Naive B cell (primary cell): ENCODE data around the gene RAP1GAP2. TPM values are rescaled to one million over a fixed set of nuclear protein-coding genes. Genes with fewer than 3 reads are reported as not detected.
"Not testable (repeated sequence)": the region's sequence is repeated elsewhere in the genome, so short reads cannot be mapped to it uniquely, and the experiment has no call there.

Experiments
- ATAC-seq, 2 donors: fragments of 150-1000 bp; cut with Tn5 transposase; 2 replicates each; pipeline ENCODE4 v1.10.0; 2021; ENCODE audit warnings: low read depth in 2 of 2, mild to moderate bottlenecking in 2 of 2, moderate library complexity in 2 of 2
- DNase-seq: peaks from one replicate; pipeline ENCODE4 v3.0.0; 2022
- H3K27ac Mint-ChIP-seq, 6 donors: one replicate each; pipeline ENCODE4 v1.8.0; 2020 to 2022; ENCODE audit warnings: mild to moderate bottlenecking in 6 of 6, mixed read lengths in 6 of 6, moderate library complexity in 5 of 6, inconsistent platforms in 2 of 6
- H3K27me3 Mint-ChIP-seq, 3 donors: one replicate each; pipeline ENCODE4 v1.8.0; 2021 to 2022; ENCODE audit warnings: mixed read lengths in 3 of 3, mild to moderate bottlenecking in 1 of 3
- H3K36me3 Mint-ChIP-seq, 2 donors: one replicate each; pipeline ENCODE4 v1.8.0; 2020 to 2022; ENCODE audit warnings: mixed read lengths in 2 of 2, inconsistent platforms in 1 of 2, mild to moderate bottlenecking in 1 of 2
- H3K4me1 Mint-ChIP-seq, 3 donors: one replicate each; pipeline ENCODE4 v1.8.0; 2020 to 2022; ENCODE audit warnings: mixed read lengths in 3 of 3, inconsistent platforms in 1 of 3, mild to moderate bottlenecking in 1 of 3, moderate library complexity in 1 of 3
- H3K4me3 Mint-ChIP-seq, 8 donors: one replicate each; pipeline ENCODE4 v1.8.0; 2020 to 2022; ENCODE audit warnings: mild to moderate bottlenecking in 8 of 8, mixed read lengths in 8 of 8, moderate library complexity in 8 of 8, inconsistent platforms in 2 of 8
- H3K9me3 Mint-ChIP-seq, 7 donors: one replicate each; pipeline ENCODE4 v1.8.0; 2020 to 2022; ENCODE audit warnings: mixed read lengths in 7 of 7, mild to moderate bottlenecking in 5 of 7, inconsistent platforms in 2 of 7, moderate library complexity in 1 of 7
- polyA plus RNA-seq, 6 donors: library from polyadenylated mRNA; unstranded; fragments of 300-500 nt; fragmentation: Illumina TruSeq; gene quantifications; one replicate each; pipeline ENCODE4 v1.2.3, GENCODE V29; 2021; ENCODE audit warnings: low read depth in 6 of 6

RAP1GAP2 gene
- polyA plus RNA-seq, 6 donors from 2014 or later = 0.96 to 2.9 (median 1.4) TPM; not detected in 1

DNA sequence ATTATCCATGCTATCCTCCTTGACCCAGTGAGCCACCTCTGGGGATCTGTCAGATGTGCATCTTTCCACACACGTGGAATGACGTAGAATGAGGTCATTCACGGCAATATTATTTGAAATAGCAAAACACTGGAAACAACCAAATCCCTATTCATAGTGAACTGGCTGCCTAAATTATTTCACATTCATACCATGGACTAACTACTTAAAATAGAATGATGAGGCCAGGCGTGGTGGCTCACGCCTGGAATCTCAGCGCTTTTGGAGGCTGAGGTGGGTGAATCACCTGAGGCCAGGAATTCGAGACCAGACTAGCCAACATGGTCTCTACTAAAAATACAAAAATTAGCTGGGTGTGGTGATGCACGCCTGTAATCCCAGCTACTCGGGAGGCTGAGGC, 75.5 kb downstream of the RAP1GAP2 start:
- H3K27me3 Mint-ChIP-seq = no peaks in the 10 kb centered on the region
- no peak for ATAC-seq
- H3K4me1 Mint-ChIP-seq = peaks cover 0 to 4% (median 4%) of the 10 kb centered on the region in 3 donors
- H3K27ac Mint-ChIP-seq = no peak overlapping the region
- peaks cover 0 to 3% (median 0%) of the 10 kb centered on the region in 7 donors for H3K9me3 Mint-ChIP-seq
- DNase-seq = no peak
- H3K4me3 Mint-ChIP-seq = no peak overlapping the region
- H3K36me3 Mint-ChIP-seq = no peaks in the 10 kb centered on the region

DNA sequence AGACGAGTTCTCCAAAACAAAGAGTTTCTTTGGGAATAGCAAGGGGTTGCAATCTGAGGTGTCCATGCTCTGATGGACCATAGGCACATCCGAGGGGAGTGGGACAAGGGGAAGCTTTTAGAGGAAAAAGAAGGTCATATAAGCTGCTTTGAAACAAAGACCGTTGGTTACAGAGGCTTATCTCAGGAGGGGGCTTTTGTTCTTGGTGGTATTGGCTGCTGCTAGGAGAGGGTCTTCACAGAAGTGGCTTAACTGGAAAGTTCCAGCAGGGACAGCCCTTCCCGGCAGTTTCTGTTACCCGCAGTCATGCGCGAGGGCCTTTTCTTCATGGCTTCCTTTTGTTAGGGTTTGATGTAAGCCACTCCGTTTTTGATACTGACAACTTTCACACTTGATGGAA, 76.0 kb downstream of the RAP1GAP2 start:
- H3K4me3 Mint-ChIP-seq = no peak overlapping the region
- peaks cover 0 to 4% (median 4%) of the 10 kb centered on the region in 3 donors for H3K4me1 Mint-ChIP-seq

DNA sequence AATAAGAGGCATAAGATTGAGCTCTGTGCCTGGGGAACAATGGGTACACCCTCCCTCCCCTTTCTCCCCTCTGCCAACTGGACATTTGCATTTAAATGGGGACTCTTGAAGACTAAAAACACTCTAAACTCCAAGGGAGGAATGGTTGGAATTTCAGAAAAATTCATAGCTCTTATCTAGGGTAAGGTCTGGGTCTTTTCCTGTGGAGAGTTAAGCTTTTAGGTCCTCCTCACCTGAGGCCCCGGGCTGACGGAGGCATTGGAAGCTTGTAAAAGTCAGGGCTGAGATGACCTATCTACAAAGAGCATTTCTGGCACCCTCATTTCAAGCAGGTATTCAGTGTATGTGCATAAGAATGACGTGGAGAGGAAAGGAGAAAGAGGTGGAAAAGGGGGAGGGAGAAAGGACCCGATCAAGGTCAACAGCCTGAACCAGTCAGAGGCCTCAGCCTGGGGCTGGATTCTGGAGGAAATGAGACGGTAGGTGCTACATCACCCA, 78.0 kb downstream of the RAP1GAP2 start:
- Mint-ChIP-seq H3K4me3 (no peak overlapping the region), H3K36me3 (no peaks in the 10 kb centered on the region), H3K4me1 (peaks cover 9 to 11% (median 11%) of the 10 kb centered on the region in 3 donors), H3K27ac (peak overlapping the region in 3 of 6 donors; percentile 33 to 63 (median 55)), H3K9me3 (peaks cover 0 to 3% (median 0%) of the 10 kb centered on the region in 7 donors), H3K27me3 (no peaks in the 10 kb centered on the region)
- DNase-seq = no peak
- no peak for ATAC-seq

More for the DNA sequence above, 76.0 kb downstream of the RAP1GAP2 start:
- Mint-ChIP-seq H3K9me3 (peaks cover 0 to 3% (median 0%) of the 10 kb centered on the region in 7 donors), H3K27ac (no peak overlapping the region), H3K36me3 (no peaks in the 10 kb centered on the region), H3K27me3 (no peaks in the 10 kb centered on the region)
- ATAC-seq (no peak), DNase-seq (no peak)

DNA sequence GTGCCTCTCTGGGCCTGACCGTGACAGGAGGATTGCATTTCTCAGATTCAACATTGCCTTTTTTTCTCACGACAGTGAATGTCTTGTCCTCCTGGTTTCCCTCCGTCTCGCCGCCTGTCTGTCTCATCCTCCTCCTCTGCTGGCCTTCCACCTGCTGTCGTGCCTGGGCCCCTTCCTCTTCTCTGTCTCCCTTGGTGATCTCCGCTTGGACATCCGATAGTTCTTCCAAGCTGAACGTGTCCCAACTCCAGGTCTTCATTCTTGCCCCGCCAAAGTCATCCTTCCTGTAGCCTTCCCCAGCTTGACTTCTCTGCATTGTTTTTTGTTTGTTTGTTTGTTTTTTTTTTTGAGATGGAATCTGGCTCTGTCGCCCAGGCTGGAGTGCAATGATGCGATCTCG, 79.4 kb downstream of the RAP1GAP2 start:
- no peak overlapping the region for H3K27ac Mint-ChIP-seq
- no peaks in the 10 kb centered on the region for H3K27me3 Mint-ChIP-seq
- peaks cover 19 to 23% (median 20%) of the 10 kb centered on the region in 3 donors for H3K4me1 Mint-ChIP-seq
- peaks cover 0 to 3% (median 0%) of the 10 kb centered on the region in 7 donors for H3K9me3 Mint-ChIP-seq
- no peak for ATAC-seq
- H3K36me3 Mint-ChIP-seq = no peaks in the 10 kb centered on the region
- H3K4me3 Mint-ChIP-seq = no peak overlapping the region
- no peak for DNase-seq

GRCh38 chr17:2876467-2876866, 80.2 kb downstream of the RAP1GAP2 start:
- Mint-ChIP-seq H3K27ac (no peak overlapping the region), H3K27me3 (no peaks in the 10 kb centered on the region), H3K4me1 (peaks cover 16 to 23% (median 19%) of the 10 kb centered on the region in 3 donors), H3K9me3 (peaks cover 0 to 3% (median 0%) of the 10 kb centered on the region in 7 donors), H3K4me3 (no peak overlapping the region), H3K36me3 (no peaks in the 10 kb centered on the region)
- ATAC-seq = no peak
- DNase-seq = no peak

- Mint-ChIP-seq H3K9me3 (peaks cover 0 to 3% (median 0%) of the 10 kb centered on the region in 7 donors), H3K36me3 (peaks cover 0 to 5% of the 10 kb centered on the region in 2 donors), H3K4me1 (peaks cover 20 to 32% (median 22%) of the 10 kb centered on the region in 3 donors), H3K4me3 (no peak overlapping the region), H3K27me3 (no peaks in the 10 kb centered on the region), H3K27ac (peak overlapping the region in 1 of 6 donors; percentile 82)
- ATAC-seq = no peak
- no peak for DNase-seq
Observed at GRCh38 chr17:2878751-2879254, 82.6 kb downstream of the RAP1GAP2 start.

- no peaks in the 10 kb centered on the region for H3K27me3 Mint-ChIP-seq
- H3K4me3 Mint-ChIP-seq = no peak overlapping the region
- no peak for ATAC-seq
- H3K4me1 Mint-ChIP-seq = peaks cover 20 to 41% (median 21%) of the 10 kb centered on the region in 3 donors
- peaks cover 0 to 5% of the 10 kb centered on the region in 2 donors for H3K36me3 Mint-ChIP-seq
- no peak for DNase-seq
- H3K9me3 Mint-ChIP-seq = peaks cover 0 to 3% (median 0%) of the 10 kb centered on the region in 7 donors
- peak overlapping the region in 3 of 6 donors; percentile 15 to 59 (median 29) for H3K27ac Mint-ChIP-seq
Observed at GRCh38 chr17:2880050-2880449, 83.8 kb downstream of the RAP1GAP2 start.

GRCh38 chr17:2881295-2881694, 85.1 kb downstream of the RAP1GAP2 start:
- H3K4me1 Mint-ChIP-seq = peaks cover 20 to 42% (median 21%) of the 10 kb centered on the region in 3 donors
- H3K4me3 Mint-ChIP-seq = no peak overlapping the region
- no peak for DNase-seq
- ATAC-seq = no peak
- peaks cover 0 to 2% (median 0%) of the 10 kb centered on the region in 7 donors for H3K9me3 Mint-ChIP-seq
- peaks cover 0 to 5% of the 10 kb centered on the region in 2 donors for H3K36me3 Mint-ChIP-seq
- no peak overlapping the region for H3K27ac Mint-ChIP-seq
- no peaks in the 10 kb centered on the region for H3K27me3 Mint-ChIP-seq

- no peak for ATAC-seq
- Mint-ChIP-seq H3K27me3 (no peaks in the 10 kb centered on the region), H3K4me3 (no peak overlapping the region), H3K9me3 (peaks cover 0 to 2% (median 0%) of the 10 kb centered on the region in 7 donors), H3K27ac (peak overlapping the region in 1 of 6 donors; percentile 84), H3K36me3 (peaks cover 0 to 5% of the 10 kb centered on the region in 2 donors), H3K4me1 (peaks cover 17 to 39% (median 18%) of the 10 kb centered on the region in 3 donors)
- DNase-seq = no peak
Observed at GRCh38 chr17:2883544-2884213, 87.4 kb downstream of the RAP1GAP2 start.

DNA sequence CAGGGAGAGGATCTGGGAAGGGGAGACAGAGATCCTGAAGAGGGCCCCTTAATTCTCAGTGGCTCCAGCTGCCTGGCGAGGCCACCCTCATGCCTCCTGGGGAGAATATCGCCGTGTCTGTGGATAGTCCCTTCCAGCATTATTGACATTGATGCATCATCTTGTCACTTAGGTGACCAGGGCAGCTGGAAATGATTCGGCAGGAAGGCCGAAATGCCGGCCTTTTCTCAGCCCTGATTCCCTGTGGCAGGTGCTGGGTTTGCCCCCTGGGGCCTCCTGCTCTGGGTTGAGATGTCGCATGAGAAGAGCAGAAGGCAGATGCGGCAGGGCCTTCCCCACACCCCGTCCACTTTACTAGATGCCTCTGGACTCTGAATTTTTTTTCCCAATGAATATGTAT, 89.5 kb downstream of the RAP1GAP2 start:
- peak overlapping the region in 1 of 6 donors; percentile 54 for H3K27ac Mint-ChIP-seq

GRCh38 chr17:2888326-2888725, 92.1 kb downstream of the RAP1GAP2 start:
- Mint-ChIP-seq H3K9me3 (peaks cover 0 to 2% (median 0%) of the 10 kb centered on the region in 7 donors), H3K4me3 (no peak overlapping the region), H3K27ac (no peak overlapping the region), H3K27me3 (no peaks in the 10 kb centered on the region), H3K4me1 (peaks cover 7 to 28% (median 8%) of the 10 kb centered on the region in 3 donors), H3K36me3 (peaks cover 0 to 3% of the 10 kb centered on the region in 2 donors)
- ATAC-seq (no peak), DNase-seq (no peak)

More for the DNA sequence above, 89.5 kb downstream of the RAP1GAP2 start:
- Mint-ChIP-seq H3K27me3 (no peaks in the 10 kb centered on the region), H3K9me3 (peaks cover 0 to 2% (median 0%) of the 10 kb centered on the region in 7 donors), H3K36me3 (peaks cover 0 to 5% of the 10 kb centered on the region in 2 donors), H3K4me1 (peaks cover 8 to 25% (median 8%) of the 10 kb centered on the region in 3 donors), H3K4me3 (no peak overlapping the region)
- no peak for DNase-seq
- no peak for ATAC-seq

GRCh38 chr17:2889256-2889655, 93.0 kb downstream of the RAP1GAP2 start:
- Mint-ChIP-seq H3K27me3 (no peaks in the 10 kb centered on the region), H3K4me1 (peaks cover 4 to 19% (median 4%) of the 10 kb centered on the region in 3 donors), H3K36me3 (no peaks in the 10 kb centered on the region), H3K9me3 (no peaks in the 10 kb centered on the region), H3K4me3 (peak overlapping the region in 1 of 8 donors; percentile 16), H3K27ac (no peak overlapping the region)
- DNase-seq (no peak), ATAC-seq (no peak)

DNA sequence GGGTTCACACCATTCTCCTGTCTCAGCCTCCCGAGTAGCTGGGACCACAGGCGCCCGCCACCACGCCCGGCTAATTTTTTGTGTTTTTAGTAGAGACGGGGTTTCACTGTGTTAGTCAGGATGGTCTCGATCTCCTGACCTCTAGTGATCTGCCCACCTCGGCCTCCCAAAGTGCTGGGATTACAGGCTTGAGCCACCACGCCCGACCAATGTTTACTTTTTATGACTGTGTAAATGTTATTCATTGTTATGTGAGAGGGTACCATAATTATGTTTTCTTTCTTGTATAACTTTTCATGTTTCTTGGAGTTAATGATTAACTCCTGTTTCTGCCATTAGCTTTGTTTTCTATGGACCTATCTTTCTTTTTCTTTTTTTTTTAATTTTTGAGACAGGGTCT, 94.5 kb downstream of the RAP1GAP2 start:
- not testable (repeated sequence) for H3K27me3 Mint-ChIP-seq, DNase-seq, H3K36me3 Mint-ChIP-seq, H3K27ac Mint-ChIP-seq, ATAC-seq, H3K9me3 Mint-ChIP-seq, H3K4me3 Mint-ChIP-seq
- H3K4me1 Mint-ChIP-seq = peaks cover 4 to 13% (median 8%) of the 10 kb centered on the region in 3 donors
